Neural crest cell (in vitro differentiated cells): ENCODE data around the gene KRT35. TPM values are rescaled to one million over a fixed set of nuclear protein-coding genes. Genes with fewer than 3 reads are reported as not detected.

Source experiments
- DNase-seq: peaks from one replicate; pipeline ENCODE4 v3.0.0; 2021; ENCODE audit warnings: low read depth, mixed read lengths, low spot score
- H3K27ac Mint-ChIP-seq: one replicate; pipeline ENCODE4 v1.8.0; 2021; ENCODE audit warnings: mild to moderate bottlenecking, mixed read lengths; ENCODE audit not compliant: unreplicated experiment
- H3K27me3 Mint-ChIP-seq: 2 replicates; pipeline ENCODE4 v1.8.0; 2021; ENCODE audit warnings: low read depth, mild to moderate bottlenecking, mixed read lengths
- H3K36me3 Mint-ChIP-seq: 2 replicates; pipeline ENCODE4 v1.8.0; 2021; ENCODE audit warnings: low read depth, mild to moderate bottlenecking, mixed read lengths
- H3K4me1 Mint-ChIP-seq: 2 replicates; pipeline ENCODE4 v1.8.0; 2021; ENCODE audit warnings: mixed read lengths
- H3K4me3 Mint-ChIP-seq: one replicate; pipeline ENCODE4 v1.8.0; 2021; ENCODE audit warnings: mild to moderate bottlenecking, mixed read lengths
- H3K9me3 Mint-ChIP-seq: 2 replicates; pipeline ENCODE4 v1.8.0; 2021; ENCODE audit warnings: mixed read lengths
- CTCF ChIP-seq: fragments of 200-600 bp; sonication (generic); conservative IDR thresholded peaks from 2 replicates; pipeline ENCODE4 v1.5.0; 2021; ENCODE audit warnings: antibody characterized with exemption, mild to moderate bottlenecking
- total RNA-seq: library from RNA; stranded (reverse); gene quantifications from 2 replicates; pipeline ENCODE4 v1.2.1, GENCODE V29; 2021

KRT35 gene
- total RNA-seq, 1 donor from 2014 or later, result not detected

- no peak within 1 kb of the TSS for H3K27ac Mint-ChIP-seq
- no peak within 1 kb of the TSS for H3K4me3 Mint-ChIP-seq
- H3K9me3 Mint-ChIP-seq, result peaks cover 3% of the 10 kb centered on the region
- no peak for TF ChIP-seq CTCF
- H3K4me1 Mint-ChIP-seq, result peaks cover 8% of the 10 kb centered on the region
- H3K36me3 Mint-ChIP-seq, result no peaks in the 10 kb centered on the region
- no peak for DNase-seq
- H3K27me3 Mint-ChIP-seq, result no peaks in the 10 kb centered on the region
These were observed 40.4 kb downstream of the KRT35 start, which contains the start of gene KRT38 for GRCh38 chr17:41440531-41441033. KRT38 (minus strand) TSS chr17:41440983; CDS start chr17:41440921, 62 bp downstream.

- no peak overlapping the region for H3K27ac Mint-ChIP-seq
- H3K36me3 Mint-ChIP-seq, result no peaks in the 10 kb centered on the region
- H3K9me3 Mint-ChIP-seq, result peaks cover under 1% of the 10 kb centered on the region
- peaks cover 10% of the 10 kb centered on the region for H3K4me1 Mint-ChIP-seq
- no peak overlapping the region for H3K4me3 Mint-ChIP-seq
- H3K27me3 Mint-ChIP-seq, result no peaks in the 10 kb centered on the region
- no peak for TF ChIP-seq CTCF
- DNase-seq, result no peak
These were observed 41.6 kb downstream of the KRT35 start for GRCh38 chr17:41439375-41439774.

- TF ChIP-seq CTCF, result no peak
- H3K27me3 Mint-ChIP-seq, result no peaks in the 10 kb centered on the region
- no peak overlapping the region for H3K27ac Mint-ChIP-seq
- no peak overlapping the region for H3K4me3 Mint-ChIP-seq
- no peaks in the 10 kb centered on the region for H3K9me3 Mint-ChIP-seq
- DNase-seq, result no peak
- peaks cover 19% of the 10 kb centered on the region for H3K4me1 Mint-ChIP-seq
- H3K36me3 Mint-ChIP-seq, result no peaks in the 10 kb centered on the region
These were observed 43.2 kb downstream of the KRT35 start for GRCh38 chr17:41437769-41438168.

- peak overlapping the region; percentile 62 for H3K27ac Mint-ChIP-seq
- H3K9me3 Mint-ChIP-seq, result no peaks in the 10 kb centered on the region
- no peak for TF ChIP-seq CTCF
These were observed 43.7 kb downstream of the KRT35 start for GRCh38 chr17:41437254-41437653.

GRCh38 chr17:41434415-41434814, 46.5 kb downstream of the KRT35 start:
- H3K36me3 Mint-ChIP-seq, result no peaks in the 10 kb centered on the region
- peaks cover 21% of the 10 kb centered on the region for H3K4me1 Mint-ChIP-seq
- peak overlapping the region; percentile 66 for H3K27ac Mint-ChIP-seq
- no peak for TF ChIP-seq CTCF
- H3K4me3 Mint-ChIP-seq, result no peak overlapping the region
- no peaks in the 10 kb centered on the region for H3K9me3 Mint-ChIP-seq
- H3K27me3 Mint-ChIP-seq, result no peaks in the 10 kb centered on the region
- DNase-seq, result no peak

More at GRCh38 chr17:41437254-41437653, 43.7 kb downstream of the KRT35 start:
- Mint-ChIP-seq H3K4me3 (no peak overlapping the region), H3K27me3 (no peaks in the 10 kb centered on the region), H3K36me3 (no peaks in the 10 kb centered on the region), H3K4me1 (peaks cover 14% of the 10 kb centered on the region)
- no peak for DNase-seq
